ENCODE measurements around the gene CYP1B1.
"Not testable (repeated sequence)": the region's sequence is repeated elsewhere in the genome, so short reads cannot be mapped to it uniquely, and the experiment has no call there.

CYP1B1 gene

GRCh38 chr2:38075507-38076151 is at the start of gene CYP1B1:
TSS of gene CYP1B1 (minus strand) at chr2:38076151. CDS start at chr2:38075388, 763 bp downstream.
- no peak for DNase-seq

- no peak for DNase-seq
These were observed 49.1 kb upstream of the CYP1B1 start for GRCh38 chr2:38125007-38125406.

- DNase-seq = no peak
These were observed 48.0 kb upstream of the CYP1B1 start for GRCh38 chr2:38123911-38124310.

- DNase-seq = no peak
These were observed 46.4 kb upstream of the CYP1B1 start for GRCh38 chr2:38122344-38122743.

- DNase-seq = no peak
These were observed 45.5 kb upstream of the CYP1B1 start for GRCh38 chr2:38121481-38121880.

- no peak for DNase-seq
These were observed 44.9 kb upstream of the CYP1B1 start for GRCh38 chr2:38120829-38121228.

GRCh38 chr2:38120264-38120592 is 44.3 kb upstream of the CYP1B1 start:
- no peak for DNase-seq

- DNase-seq = no peak
These were observed 40.8 kb upstream of the CYP1B1 start for GRCh38 chr2:38116762-38117161.

- peak; percentile 66 for DNase-seq
These were observed 39.5 kb upstream of the CYP1B1 start for GRCh38 chr2:38115216-38116032.

GRCh38 chr2:38113981-38114708 is 38.2 kb upstream of the CYP1B1 start:
- no peak for DNase-seq

GRCh38 chr2:38113051-38113450 is 37.1 kb upstream of the CYP1B1 start:
- DNase-seq = no peak

- not testable (repeated sequence) for DNase-seq
These were observed 35.4 kb upstream of the CYP1B1 start for GRCh38 chr2:38111350-38111749.

GRCh38 chr2:38109732-38110181 is 33.8 kb upstream of the CYP1B1 start:
- no peak for DNase-seq

- no peak for DNase-seq
These were observed 33.2 kb upstream of the CYP1B1 start for GRCh38 chr2:38108907-38109731.

GRCh38 chr2:38107738-38108410 is 31.9 kb upstream of the CYP1B1 start:
- DNase-seq = no peak

GRCh38 chr2:38106405-38107094 is 30.6 kb upstream of the CYP1B1 start:
- no peak for DNase-seq

- DNase-seq = no peak
These were observed 30.0 kb upstream of the CYP1B1 start for GRCh38 chr2:38105922-38106321.

GRCh38 chr2:38104598-38104997 is 28.6 kb upstream of the CYP1B1 start:
- DNase-seq = no peak

- no peak for DNase-seq
These were observed 24.4 kb upstream of the CYP1B1 start for GRCh38 chr2:38100328-38100727.

- DNase-seq = no peak
These were observed 23.4 kb upstream of the CYP1B1 start for GRCh38 chr2:38099099-38100028.

Measured in stimulated activated CD4-positive, alpha-beta T cell treated with anti-CD3 and anti-CD28 coated beads, Interleukin-12 subunit alpha, Interleukin-12 subunit beta, amount 100 ng/mL, for 4 hours (primary cell).